GM18499 (cell line): ENCODE data around the gene MICALL1.

ENCODE experiments used
- ATAC-seq: cut with Tn5 transposase; IDR thresholded peaks from one replicate; pipeline ENCODE4 v1.9.1; 2021; ENCODE audit warnings: moderate number of reproducible peaks; ENCODE audit not compliant: insufficient read depth, unreplicated experiment

Gene MICALL1

GRCh38 chr22:37905534-37906363 lies at the start of gene MICALL1:
Gene MICALL1, plus strand, starts transcription at chr22:37906297. Its CDS starts 126 bp downstream, at chr22:37906423.
- ATAC-seq = no peak

GRCh38 chr22:37860796-37861421 lies 45.2 kb upstream of the MICALL1 start:
- no peak for ATAC-seq

- no peak for ATAC-seq
Measured at GRCh38 chr22:37862570-37863325, 43.3 kb upstream of the MICALL1 start.

GRCh38 chr22:37865510-37865909 lies 40.6 kb upstream of the MICALL1 start:
- ATAC-seq = no peak

- no peak for ATAC-seq
Measured at GRCh38 chr22:37870273-37870672, 35.8 kb upstream of the MICALL1 start.

- no peak for ATAC-seq
Measured at GRCh38 chr22:37880668-37881440, 25.2 kb upstream of the MICALL1 start.

GRCh38 chr22:37884420-37884819 lies 21.7 kb upstream of the MICALL1 start:
- no peak for ATAC-seq

GRCh38 chr22:37887584-37888378 lies 18.3 kb upstream of the MICALL1 start:
- no peak for ATAC-seq

GRCh38 chr22:37891926-37892325 lies 14.2 kb upstream of the MICALL1 start:
- no peak for ATAC-seq

GRCh38 chr22:37892566-37893335 lies 13.3 kb upstream of the MICALL1 start:
- ATAC-seq = no peak

- no peak for ATAC-seq
Measured at GRCh38 chr22:37893583-37893983, 12.5 kb upstream of the MICALL1 start.

- no peak for ATAC-seq
Measured at GRCh38 chr22:37894939-37895670, 11.0 kb upstream of the MICALL1 start.

- ATAC-seq = no peak
Measured at GRCh38 chr22:37896181-37896592, 9.9 kb upstream of the MICALL1 start.

GRCh38 chr22:37896939-37897338 lies 9.2 kb upstream of the MICALL1 start:
- no peak for ATAC-seq

- no peak for ATAC-seq
Measured at GRCh38 chr22:37897807-37898206, 8.3 kb upstream of the MICALL1 start.

- no peak for ATAC-seq
Measured at GRCh38 chr22:37898441-37899181, 7.5 kb upstream of the MICALL1 start.
